Activated CD8-positive, alpha-beta memory T cell treated with anti-CD3 and anti-CD28 coated beads for 36 hours (primary cell): ENCODE measurements around the gene BUD23. TPM values are rescaled to one million over a fixed set of nuclear protein-coding genes. Genes with fewer than 3 reads are reported as not detected.

ENCODE experiments used
- CTCF ChIA-PET: fragments of 350-600 bp; sonication (Branson Sonifier 250); formaldehyde crosslinking; loops from one replicate; lab custom pipeline; 2021; ENCODE audit warnings: antibody characterized with exemption; lab: Charles Lee
- POLR2A ChIA-PET: fragments of 350-600 bp; sonication (Branson Sonifier 250); formaldehyde crosslinking; loops from one replicate; lab custom pipeline; 2021; ENCODE audit warnings: antibody characterized with exemption; lab: Charles Lee
- total RNA-seq, 2 experiments: library from RNA; stranded (reverse); gene quantifications; one replicate each; pipeline ENCODE4 v1.2.3, GENCODE V29; 2021

BUD23 gene
- total RNA-seq, 2 experiments from 2014 or later: 109 to 112 TPM

DNA sequence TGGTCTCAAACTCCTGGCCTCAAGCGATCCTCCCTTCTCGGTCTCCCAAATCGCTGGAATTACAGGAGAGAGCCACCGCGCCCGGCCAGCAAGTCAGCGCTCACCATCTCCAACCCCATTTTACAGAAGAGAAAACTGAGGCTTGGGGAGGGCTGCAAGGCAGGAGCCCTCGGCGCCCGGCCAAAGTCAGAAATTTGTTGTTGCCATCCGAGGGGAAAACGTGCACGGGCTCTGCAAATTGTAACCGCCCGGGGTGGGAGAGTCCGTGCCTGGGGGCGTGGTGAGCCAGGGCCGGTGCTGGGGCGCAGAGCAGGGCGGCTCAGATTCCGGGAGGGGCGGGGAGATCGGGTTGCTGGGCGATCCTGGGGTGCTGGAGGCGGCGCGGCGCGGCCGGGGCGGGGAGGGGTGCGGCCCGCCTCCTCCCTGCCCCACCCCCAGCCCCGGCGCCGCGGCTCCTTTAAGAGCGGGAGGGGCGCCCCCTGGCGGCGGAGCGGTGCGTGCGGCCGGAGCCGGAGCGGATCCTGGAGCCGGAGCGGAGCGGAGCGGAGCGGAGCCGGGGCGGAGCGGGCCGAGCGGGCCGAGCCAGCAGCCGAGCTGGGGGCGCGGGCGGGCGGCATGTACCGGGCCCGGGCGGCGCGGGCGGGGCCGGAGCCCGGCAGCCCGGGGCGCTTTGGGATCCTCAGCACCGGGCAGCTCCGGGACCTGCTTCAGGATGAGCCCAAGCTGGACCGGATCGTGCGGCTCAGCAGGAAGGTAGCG lies 15.9 kb upstream of the BUD23 start, which contains the start of gene VPS37D:
TSS of gene VPS37D (plus strand) at position 488 of the 759 bp plus-strand sequence. CDS start at position 616, 128 bp downstream.
- ChIA-PET CTCF (interaction anchor here (0.5 to 1.2 kb wide), 10 partner anchors 11 to 235 kb away, joined by 3 to 9 read pairs (median 3); no protein-coding TSS in a partner anchor), POLR2A (interaction anchor here (0.5 to 1.2 kb wide), 2 partner anchors 61 to 768 kb away, joined by 3 to 4 read pairs; no protein-coding TSS in a partner anchor)

DNA sequence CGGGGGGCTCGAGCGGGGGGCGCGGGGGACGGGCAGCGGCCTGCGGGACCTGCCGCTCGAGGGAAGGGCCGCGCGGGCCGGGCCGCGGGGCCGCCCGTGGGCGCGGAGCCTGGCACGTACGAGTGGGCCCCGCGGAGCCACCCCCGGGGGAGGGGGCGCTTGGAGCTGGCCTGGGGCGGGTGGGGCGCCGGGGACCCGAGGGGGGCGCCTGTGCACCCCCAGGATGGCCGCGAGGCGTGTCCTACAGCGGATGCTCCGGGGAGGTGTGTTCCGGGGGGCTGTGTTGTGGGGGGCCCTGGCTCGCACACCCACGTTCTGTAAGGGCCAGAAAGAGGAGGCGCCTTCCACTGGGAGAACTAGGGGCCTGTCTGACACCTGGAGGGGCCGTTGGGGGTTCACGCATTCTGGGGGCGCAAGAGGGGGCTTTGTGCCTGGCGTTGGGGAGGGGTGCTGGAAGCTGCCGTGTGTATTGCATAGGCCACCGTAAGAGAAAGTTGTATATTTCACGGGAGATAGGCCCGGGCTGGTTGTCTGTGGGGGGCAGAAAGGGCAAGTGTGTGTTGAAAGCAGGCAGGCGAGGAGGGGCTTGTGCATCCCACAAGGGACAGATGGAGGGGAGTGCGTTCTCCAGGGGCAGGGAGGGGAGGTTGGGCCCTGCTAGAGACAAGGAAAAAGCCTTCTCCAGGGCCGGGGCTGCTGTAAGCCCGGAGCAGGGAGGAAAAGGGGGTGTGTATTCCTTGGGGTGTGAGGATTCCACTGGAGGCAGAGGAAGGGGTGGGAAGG lies 15.1 kb upstream of the BUD23 start:
- CTCF ChIA-PET: interaction anchor here (0.6 to 1.2 kb wide), 8 partner anchors 11 to 235 kb away, joined by 3 to 9 read pairs (median 4); no protein-coding TSS in a partner anchor
- POLR2A ChIA-PET: interaction anchor here (0.5 to 1.2 kb wide), 3 partner anchors 9 to 769 kb away, joined by 3 to 4 read pairs (median 4); no protein-coding TSS in a partner anchor

DNA sequence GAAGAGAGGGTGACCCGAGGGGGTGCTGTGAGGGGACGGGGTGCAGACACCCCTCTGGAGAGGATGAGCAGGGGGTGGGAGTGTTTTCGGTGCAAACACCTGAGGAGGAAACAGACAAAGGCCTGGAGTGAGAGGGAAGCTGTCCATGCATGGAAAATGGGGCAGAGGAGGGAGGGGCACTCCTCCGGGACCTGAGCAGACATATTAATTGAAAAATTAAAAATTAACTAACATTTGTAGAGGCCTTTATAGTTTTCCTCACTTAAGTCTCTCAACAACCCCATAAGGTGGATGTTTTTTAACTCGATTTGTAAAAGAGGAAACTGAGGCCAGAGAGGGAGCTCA lies 14.5 kb upstream of the BUD23 start:
- POLR2A ChIA-PET: no interaction called here
- CTCF ChIA-PET: interaction anchor here (1.0 kb wide), 2 partner anchors 62 to 64 kb away, joined by 4 to 5 read pairs; no protein-coding TSS in a partner anchor

DNA sequence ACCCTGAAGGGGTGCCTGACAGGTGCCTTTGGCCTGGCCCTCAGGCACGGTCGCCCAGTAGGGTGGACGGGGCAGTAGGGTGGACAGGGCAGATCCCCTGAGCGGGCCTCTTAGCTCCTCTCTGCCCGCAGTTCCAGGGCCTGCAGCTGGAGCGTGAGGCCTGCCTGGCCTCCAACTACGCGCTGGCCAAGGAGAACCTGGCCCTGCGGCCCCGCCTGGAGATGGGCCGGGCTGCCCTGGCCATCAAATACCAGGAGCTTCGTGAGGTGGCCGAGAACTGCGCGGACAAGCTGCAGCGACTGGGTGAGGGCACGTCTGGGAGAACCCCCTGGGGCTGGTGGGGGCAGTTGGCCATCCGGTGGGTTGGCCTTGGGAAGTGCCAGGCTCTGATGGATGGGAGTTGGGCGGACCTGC lies 14.1 kb upstream of the BUD23 start:
- CTCF ChIA-PET: interaction anchor here (1.0 kb wide), 2 partner anchors 62 to 64 kb away, joined by 4 to 5 read pairs; no protein-coding TSS in a partner anchor
- POLR2A ChIA-PET: no interaction called here

DNA sequence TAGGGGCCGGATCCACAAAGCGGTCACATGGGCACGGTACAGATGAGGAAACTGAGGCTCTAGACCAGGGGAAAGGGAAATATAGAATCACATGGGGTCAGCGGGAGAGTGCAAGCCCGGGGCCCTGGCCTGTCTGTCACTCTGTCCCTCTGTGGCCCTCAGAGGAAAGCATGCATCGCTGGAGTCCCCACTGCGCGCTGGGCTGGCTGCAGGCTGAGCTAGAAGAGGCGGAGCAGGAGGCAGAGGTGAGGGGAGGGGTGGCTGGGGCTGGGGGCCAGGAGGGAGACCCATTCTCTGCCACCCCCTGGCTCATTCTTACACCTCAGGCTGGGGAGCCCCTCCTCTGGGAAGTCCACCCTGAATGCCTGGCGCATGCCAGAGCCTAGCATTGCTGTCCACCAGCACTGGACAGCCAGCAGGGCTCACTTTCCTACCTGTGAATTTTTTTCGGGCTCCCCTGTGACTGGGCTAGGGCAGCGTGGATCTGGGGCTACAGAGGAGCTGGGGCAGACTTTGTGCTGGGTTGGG lies 13.5 kb upstream of the BUD23 start:
- ChIA-PET CTCF (interaction anchor here (1.0 to 1.4 kb wide), 2 partner anchors 63 kb away, joined by 5 to 6 read pairs; no protein-coding TSS in a partner anchor), POLR2A (no interaction called here)

DNA sequence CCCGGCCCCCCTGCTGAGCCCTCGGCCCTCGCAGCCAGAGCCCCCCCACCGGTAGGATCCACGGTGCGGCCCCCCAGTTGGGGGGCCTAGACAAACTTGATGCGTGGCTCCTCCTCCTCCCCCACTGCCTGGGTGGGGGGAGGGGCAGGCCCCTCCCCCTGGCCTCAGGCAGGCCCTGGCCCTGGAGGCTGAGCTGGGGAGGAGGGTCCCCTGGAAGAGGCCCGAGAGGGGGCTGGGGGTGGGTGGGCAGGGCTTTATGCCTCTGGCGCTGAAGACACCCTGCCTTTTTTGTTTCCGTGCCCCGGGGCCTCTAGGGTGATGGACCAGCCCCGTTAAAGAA lies 12.1 kb upstream of the BUD23 start:
- CTCF ChIA-PET: interaction anchor here (1.4 kb wide), 1 partner anchor 64 kb away, joined by 6 read pairs; no protein-coding TSS in a partner anchor
- POLR2A ChIA-PET: no interaction called here

DNA sequence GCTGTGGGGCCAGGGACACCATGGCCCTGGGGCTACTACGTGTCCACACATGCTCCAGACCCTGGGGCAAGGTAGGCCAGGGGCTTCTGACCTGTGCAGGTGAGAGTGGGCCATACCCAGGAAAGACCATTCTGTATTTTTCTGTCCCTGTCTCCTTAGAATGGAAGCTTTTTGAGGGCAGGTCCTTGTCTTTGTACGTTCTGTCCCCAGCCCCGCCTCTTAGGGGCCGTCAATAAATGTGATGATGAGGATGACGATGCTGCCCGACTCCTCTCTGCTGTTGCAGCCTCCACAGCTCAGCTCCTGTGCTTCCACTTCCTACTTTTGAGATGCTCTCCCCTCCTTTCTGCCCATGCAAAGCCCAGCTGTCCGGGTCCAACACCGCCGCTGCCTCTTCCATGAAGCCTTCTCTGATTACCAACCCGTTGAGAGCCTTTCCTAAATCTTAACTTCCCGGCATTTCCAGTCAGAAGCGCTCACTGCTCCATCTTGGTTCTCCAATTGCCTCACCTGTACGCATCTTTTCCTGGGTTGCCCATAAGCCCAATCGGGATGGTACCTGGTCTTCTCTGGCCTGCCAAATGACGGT lies 11.4 kb upstream of the BUD23 start:
- CTCF ChIA-PET: interaction anchor here (1.6 to 1.7 kb wide), 2 partner anchors 53 to 65 kb away, joined by 5 to 6 read pairs; no protein-coding TSS in a partner anchor
- POLR2A ChIA-PET: no interaction called here

DNA sequence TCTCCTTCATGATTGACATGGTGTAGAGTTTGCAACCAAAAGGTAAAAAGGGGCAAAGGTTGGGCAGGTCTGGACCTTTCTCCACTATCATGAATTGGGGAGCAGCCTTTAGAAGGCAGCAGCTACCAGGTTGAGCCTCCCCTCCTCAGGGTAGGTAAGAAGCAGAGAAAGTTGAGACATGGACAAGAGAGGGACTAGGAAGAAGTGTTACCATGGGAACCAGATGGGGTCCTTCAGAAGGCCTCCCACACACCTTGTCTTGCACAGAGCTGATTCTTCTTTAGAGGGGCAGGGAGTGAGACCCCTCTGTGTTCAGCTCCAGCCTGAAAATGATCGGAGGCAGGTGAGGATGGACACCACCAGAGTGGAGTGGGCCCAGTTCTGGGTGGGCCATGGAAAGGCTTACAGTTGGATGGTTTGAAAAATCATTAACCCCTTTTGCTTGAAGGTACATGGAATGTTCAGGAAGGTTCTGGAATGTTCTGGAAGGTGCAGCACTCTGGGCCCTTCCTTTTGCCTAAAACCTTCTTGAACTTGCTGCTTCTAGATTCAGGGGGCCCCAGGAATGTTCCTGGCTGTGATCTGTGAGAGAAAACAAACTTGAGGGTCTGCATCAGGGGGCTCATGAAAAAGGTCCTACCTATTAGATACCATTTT lies 8.8 kb upstream of the BUD23 start:
- POLR2A ChIA-PET: no interaction called here
- CTCF ChIA-PET: interaction anchor here (0.8 kb wide), 1 partner anchor 60 kb away, joined by 3 read pairs; no protein-coding TSS in a partner anchor

DNA sequence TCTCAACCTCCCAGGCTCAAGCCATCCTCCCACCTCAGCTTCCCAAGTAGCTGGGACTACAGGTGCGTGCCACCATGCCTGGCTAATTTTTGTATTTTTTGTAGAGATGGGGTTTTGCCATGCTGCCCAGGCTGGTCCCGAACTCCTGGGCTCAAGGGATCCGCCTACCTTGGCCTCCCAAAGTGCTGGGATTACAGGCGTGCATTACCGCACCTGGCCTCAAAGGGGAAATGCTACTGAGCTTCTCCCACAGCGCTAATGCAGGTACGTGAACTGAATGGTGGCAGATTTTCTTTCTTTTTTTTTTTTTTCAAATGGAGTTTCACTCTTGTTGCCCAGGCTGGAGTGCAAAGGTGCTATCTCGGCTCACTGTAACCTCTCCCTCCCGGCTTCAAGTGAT lies 7.3 kb upstream of the BUD23 start:
- ChIA-PET POLR2A (interaction anchor here (0.7 kb wide), 1 partner anchor 41 kb away, joined by 4 read pairs; no protein-coding TSS in a partner anchor), CTCF (interaction anchor here (0.6 to 1.0 kb wide), 3 partner anchors 11 to 70 kb away, joined by 3 to 4 read pairs (median 4); no protein-coding TSS in a partner anchor)

DNA sequence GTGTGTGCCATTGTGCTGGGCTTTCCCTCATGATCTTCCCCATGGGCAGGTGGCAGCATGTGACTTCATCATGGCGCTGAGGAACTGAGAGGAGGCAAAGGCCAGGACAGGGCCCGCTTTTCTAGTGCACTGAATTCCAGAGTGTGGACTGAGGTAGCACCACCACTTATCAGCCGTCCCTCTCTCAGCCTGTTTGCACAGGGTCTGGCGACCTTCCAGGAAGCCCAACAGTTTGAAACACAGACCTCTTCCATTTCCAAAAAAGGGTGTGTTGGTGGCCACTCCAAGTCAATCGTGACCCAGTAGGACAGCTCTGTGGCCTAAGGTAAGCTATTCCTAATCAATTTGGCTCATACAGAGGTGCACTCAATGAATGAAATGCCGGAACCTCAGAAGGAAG lies 4.5 kb upstream of the BUD23 start:
- CTCF ChIA-PET: interaction anchor here (0.6 to 0.7 kb wide), 2 partner anchors 11 to 14 kb away, joined by 3 read pairs; partner anchors contain the start of gene VPS37D
- POLR2A ChIA-PET: no interaction called here

DNA sequence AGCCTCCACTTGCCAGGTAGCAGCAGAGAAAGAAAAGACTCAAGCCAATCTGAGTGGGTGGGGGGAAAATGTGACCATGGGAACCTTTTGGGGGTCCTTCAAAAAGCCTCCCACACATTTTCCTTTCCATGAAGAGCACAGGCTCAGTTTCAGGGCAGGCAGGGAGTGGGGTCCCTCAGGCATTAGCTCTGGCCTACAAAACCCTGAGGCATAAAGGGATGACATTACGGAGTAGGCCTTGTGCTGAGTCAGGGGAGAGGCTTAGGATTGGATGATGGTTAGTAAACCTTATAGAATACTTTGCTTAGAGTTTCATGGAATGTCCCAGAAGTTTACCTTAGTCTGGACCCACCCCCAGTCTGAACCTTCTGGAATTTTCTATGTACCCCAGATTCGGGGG lies 3.7 kb upstream of the BUD23 start:
- ChIA-PET POLR2A (no interaction called here), CTCF (no interaction called here)

DNA sequence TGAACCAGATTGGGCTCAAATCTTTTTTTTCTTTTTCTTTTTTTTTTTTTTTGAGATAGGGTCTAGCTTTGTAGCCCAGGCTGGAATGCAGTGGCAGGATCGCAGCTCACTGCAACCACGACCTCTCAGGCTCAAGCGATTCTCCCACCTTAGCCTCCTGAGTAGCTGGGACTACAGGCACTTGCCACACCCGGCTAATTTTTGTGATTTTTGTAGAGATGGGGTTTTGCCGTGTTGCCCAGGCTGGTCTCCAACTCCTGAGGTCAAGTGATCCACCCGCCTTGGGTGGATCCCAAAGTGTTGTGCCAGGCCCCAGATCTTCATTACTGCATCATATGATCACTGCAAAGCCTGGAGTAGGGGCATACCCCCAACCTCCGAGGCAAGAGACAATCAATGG lies 2.9 kb upstream of the BUD23 start:
- ChIA-PET CTCF (no interaction called here), POLR2A (no interaction called here)

DNA sequence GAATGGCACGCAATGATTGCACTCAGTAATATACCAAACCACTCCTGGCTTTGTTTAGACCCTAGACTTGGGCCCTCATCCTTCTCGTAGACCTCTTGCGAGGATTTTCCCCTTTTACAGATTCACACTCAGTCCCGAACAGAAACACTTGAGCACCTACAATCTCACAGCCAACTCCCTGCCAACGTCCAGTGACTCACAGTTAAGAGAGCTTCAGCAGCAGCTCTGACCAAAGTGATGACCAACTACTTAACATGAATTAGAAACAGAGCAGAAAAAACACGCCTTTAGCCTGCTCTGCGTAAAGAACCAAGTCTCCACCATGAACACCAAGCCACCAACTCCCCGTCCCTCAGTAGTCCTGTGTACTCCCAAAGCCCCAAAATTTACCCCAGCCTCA lies 2.4 kb upstream of the BUD23 start:
- POLR2A ChIA-PET: no interaction called here
- CTCF ChIA-PET: no interaction called here

DNA sequence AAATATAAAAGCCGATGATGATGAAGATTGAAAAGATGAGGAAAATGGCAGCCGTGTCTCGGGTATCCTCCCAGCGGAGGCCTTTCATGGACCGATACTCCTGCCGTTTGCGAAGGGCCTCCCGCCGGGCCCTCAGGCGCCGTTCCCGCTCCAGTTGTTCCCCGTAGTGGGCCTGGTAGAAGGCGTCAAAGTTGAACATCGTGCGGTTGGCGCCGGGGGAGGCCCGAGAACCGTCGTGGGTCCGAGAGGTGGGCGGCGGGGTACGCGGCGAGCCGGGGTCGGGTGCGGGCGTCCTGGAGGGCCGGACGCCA lies 697 bp upstream of the BUD23 start:
- ChIA-PET POLR2A (no interaction called here), CTCF (no interaction called here)

DNA sequence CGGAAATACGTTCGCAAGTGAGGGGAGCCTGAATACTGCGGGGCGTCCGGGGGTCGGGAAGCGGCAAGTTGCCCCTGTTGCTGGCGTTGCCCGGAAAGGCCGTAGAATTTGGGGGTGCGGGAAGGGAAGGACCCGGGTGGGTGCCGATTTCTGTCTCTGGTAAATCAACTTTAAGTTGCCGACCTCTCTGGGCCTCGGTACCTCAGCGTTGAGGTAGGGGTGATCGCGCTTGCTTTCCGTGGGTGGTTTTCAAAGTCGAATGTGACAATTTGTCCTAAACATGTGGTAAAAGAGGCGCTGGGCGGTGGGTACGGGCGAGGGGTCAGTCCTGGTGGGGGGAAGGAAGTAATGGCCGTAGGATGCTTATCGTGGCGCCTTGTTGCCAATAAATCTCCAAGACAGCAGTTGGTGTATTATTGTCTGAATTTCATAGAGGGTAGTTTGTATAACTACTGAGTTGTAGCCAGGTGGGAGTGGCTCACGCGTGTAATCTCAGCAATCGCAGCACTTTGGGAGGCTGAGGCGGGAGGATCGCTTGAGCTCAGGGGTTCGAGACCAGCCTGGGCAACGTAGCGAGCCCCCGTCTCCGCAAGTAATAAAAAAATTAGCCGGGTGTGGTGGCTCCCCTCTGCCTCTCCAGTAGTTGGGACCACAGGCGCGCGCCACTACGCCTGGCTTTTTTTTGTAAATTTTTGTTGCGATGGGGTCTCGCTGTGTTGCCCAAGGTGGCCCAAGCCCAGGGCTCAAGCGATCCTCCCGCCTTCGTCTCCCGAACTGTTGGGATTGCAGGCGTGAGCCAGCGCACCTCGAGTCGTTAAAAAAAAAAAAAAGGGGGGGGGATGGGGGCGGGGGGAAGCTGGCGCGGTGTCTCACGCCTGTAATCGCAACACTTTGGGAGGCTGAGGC lies 644 bp downstream of the BUD23 start:
- ChIA-PET POLR2A (interaction anchor here (0.8 kb wide), 1 partner anchor 13 kb away, joined by 3 read pairs; no protein-coding TSS in a partner anchor), CTCF (interaction anchor here (1.2 kb wide), 1 partner anchor 50 kb away, joined by 3 read pairs; no protein-coding TSS in a partner anchor)

DNA sequence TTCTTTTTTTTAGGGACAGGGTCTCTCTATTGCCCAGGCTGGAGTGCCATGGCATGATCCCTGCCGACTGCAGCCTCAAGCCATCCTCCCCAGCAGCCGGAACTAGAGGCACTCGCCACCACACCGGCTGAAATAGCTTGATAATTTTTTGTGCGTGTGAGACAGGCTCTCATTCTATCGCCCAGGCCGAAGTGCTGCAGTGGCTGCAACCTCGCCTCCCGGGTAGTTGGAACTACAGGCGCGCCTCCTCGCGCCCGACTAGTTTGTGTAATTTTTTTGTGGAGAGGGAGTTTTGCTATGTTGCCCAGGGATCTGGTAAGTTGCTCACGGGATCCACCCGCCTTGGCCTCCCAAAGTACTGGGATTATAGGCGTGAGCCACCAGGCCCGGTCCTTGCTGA lies 1.9 kb downstream of the BUD23 start:
- CTCF ChIA-PET: no interaction called here
- POLR2A ChIA-PET: no interaction called here

DNA sequence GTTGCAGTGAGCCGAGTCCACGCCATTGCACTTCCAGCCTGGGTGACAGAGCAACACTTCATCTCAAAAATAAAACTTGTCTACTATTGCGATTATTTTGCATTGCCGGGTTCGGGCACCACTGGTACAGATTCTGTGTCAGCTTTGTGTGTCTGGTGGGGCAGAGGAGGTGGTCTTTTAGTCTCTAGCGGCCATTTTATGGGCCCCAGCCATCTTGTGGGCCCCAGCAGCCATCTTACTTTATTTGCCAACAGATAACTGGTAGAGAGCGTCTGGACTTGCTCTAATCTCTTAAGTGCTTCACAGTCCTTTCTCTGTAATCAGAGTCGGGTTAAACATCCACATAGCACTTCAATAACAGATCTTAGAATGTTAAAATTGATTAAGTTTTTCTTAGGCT lies 4.9 kb downstream of the BUD23 start:
- ChIA-PET CTCF (interaction anchor here (0.7 kb wide), 1 partner anchor 35 kb away, joined by 3 read pairs; no protein-coding TSS in a partner anchor), POLR2A (no interaction called here)
